B cell (primary cell): ENCODE results near the gene TRIM43. TPM values are rescaled to one million over a fixed set of nuclear protein-coding genes. Genes with fewer than 3 reads are reported as not detected.
"Not testable (repeated sequence)": the region's sequence is repeated elsewhere in the genome, so short reads cannot be mapped to it uniquely, and the experiment has no call there.

ENCODE experiments used
- ATAC-seq: fragments of 200-7000 bp; cut with Tn5 transposase; one replicate; pipeline ENCODE4 v1.10.0; 2021; ENCODE audit warnings: low read depth, mild to moderate bottlenecking, moderate number of reproducible peaks, moderate library complexity
- CTCF ChIA-PET: fragments of 350-600 bp; sonication (Branson Sonifier 250); formaldehyde crosslinking; loops from one replicate; lab custom pipeline; 2021; ENCODE audit warnings: antibody characterized with exemption, inconsistent platforms; lab: Charles Lee
- POLR2A ChIA-PET: fragments of 350-600 bp; sonication (Branson Sonifier 250); formaldehyde crosslinking; loops from one replicate; lab custom pipeline; 2021; ENCODE audit warnings: antibody characterized with exemption; lab: Charles Lee
- DNase-seq: peaks from one replicate; pipeline ENCODE4 v3.0.0; 2013
- H2AFZ ChIP-seq: 2 replicates; pipeline ENCODE4 v1.6.1; 2012; ENCODE audit warnings: mild to moderate bottlenecking, low read depth, low read length; ENCODE audit not compliant: insufficient read depth, poor library complexity, severe bottlenecking
- H3K27ac ChIP-seq, 2 donors: 1 replicate in 1 of 2; 2 replicates in 1 of 2; pipeline ENCODE4 v1.5.1; 2012 to 2013; ENCODE audit warnings: low read length in 2 of 2, mild to moderate bottlenecking in 2 of 2, moderate library complexity in 1 of 2
- H3K27me3 ChIP-seq, 4 experiments: fragments of 200-600 bp in 1 of 4; sonication (generic) in 1 of 4; replicated peaks in 1 of 4; 1 replicate in 2 of 4; 2 replicates in 2 of 4; pipeline versions ENCODE4 v1.6.1 to v1.7.0; 2013 to 2016; ENCODE audit warnings: low read length in 3 of 4, mild to moderate bottlenecking in 2 of 4, mixed read lengths in 1 of 4, moderate library complexity in 1 of 4; ENCODE audit not compliant: insufficient read depth in 4 of 4, control insufficient read depth in 3 of 4; ENCODE audit errors: control extremely low read depth in 1 of 4
- H3K36me3 ChIP-seq, 2 experiments: replicated peaks in 1 of 2; 1 replicate in 1 of 2; 2 replicates in 1 of 2; pipeline versions ENCODE4 v1.6.1 to v1.7.1; 2013; ENCODE audit warnings: low read length in 1 of 2; ENCODE audit not compliant: insufficient read depth in 2 of 2, control insufficient read depth in 1 of 2; ENCODE audit errors: control extremely low read depth in 1 of 2, extremely low read depth in 1 of 2
- H3K4me1 ChIP-seq, 2 donors: fragments of 200-600 bp in 1 of 2; sonication (generic) in 1 of 2; 1 replicate in 1 of 2; 2 replicates in 1 of 2; pipeline versions ENCODE4 v1.5.1 to v1.6.1; 2013 to 2017; ENCODE audit warnings: low read length in 2 of 2; ENCODE audit not compliant: control insufficient read depth in 2 of 2, insufficient read depth in 2 of 2
- H3K4me2 ChIP-seq: replicated peaks from 2 replicates; pipeline ENCODE3; 2012; ENCODE audit warnings: mild to moderate bottlenecking, low read depth, low read length; ENCODE audit not compliant: poor library complexity, severe bottlenecking
- H3K4me3 ChIP-seq, 5 experiments: fragments of 200-600 bp in 1 of 5; sonication (generic) in 1 of 5; 1 replicate in 3 of 5; 2 replicates in 2 of 5; pipeline versions ENCODE4 v1.5.1 to v1.7.0; 2011 to 2016; ENCODE audit warnings: low read length in 4 of 5, mild to moderate bottlenecking in 4 of 5, low read depth in 2 of 5, control low read depth in 1 of 5, moderate library complexity in 1 of 5; ENCODE audit not compliant: insufficient read depth in 1 of 5; ENCODE audit errors: control extremely low read depth in 1 of 5, extremely low read depth in 1 of 5
- H3K79me2 ChIP-seq: fragments of 200-600 bp; sonication (generic); one replicate; pipeline ENCODE4 v1.6.0; 2016; ENCODE audit warnings: low read length; ENCODE audit not compliant: control insufficient read depth, insufficient read depth
- H3K9ac ChIP-seq: fragments of 200-600 bp; sonication (generic); 2 replicates; pipeline ENCODE4 v1.6.1; 2017; ENCODE audit warnings: mild to moderate bottlenecking, low read length, moderate library complexity
- H3K9me3 ChIP-seq, 3 donors: one replicate each; pipeline versions ENCODE4 v1.6.1 to v1.7.1; 2013; ENCODE audit warnings: low read length in 2 of 3; ENCODE audit not compliant: control insufficient read depth in 2 of 3, insufficient read depth in 1 of 3; ENCODE audit errors: control extremely low read depth in 1 of 3
- H4K20me1 ChIP-seq: 2 replicates; pipeline ENCODE4 v1.6.0; 2012; ENCODE audit warnings: mild to moderate bottlenecking, low read length; ENCODE audit not compliant: insufficient read depth, control insufficient read depth, poor library complexity, severe bottlenecking
- H3K27ac Mint-ChIP-seq: one replicate; pipeline ENCODE4 v1.8.0; 2021; ENCODE audit warnings: mixed read lengths
- H3K27me3 Mint-ChIP-seq: one replicate; pipeline ENCODE4 v1.8.0; 2021; ENCODE audit warnings: mixed read lengths
- H3K4me1 Mint-ChIP-seq: one replicate; pipeline ENCODE4 v1.8.0; 2021; ENCODE audit warnings: mixed read lengths
- H3K4me3 Mint-ChIP-seq: one replicate; pipeline ENCODE4 v1.8.0; 2021; ENCODE audit warnings: mixed read lengths
- H3K9me3 Mint-ChIP-seq: one replicate; pipeline ENCODE4 v1.8.0; 2022; ENCODE audit warnings: mixed read lengths; ENCODE audit not compliant: insufficient read depth
- WGBS: methylation state at CpG from one replicate; pipeline ENCODE4 v1.1.5; 2013; ENCODE audit warnings: missing lambda C conversion rate; ENCODE audit not compliant: insufficient coverage; 5-methylcytosine and 5-hydroxymethylcytosine counted together
- intact Hi-C: fragments of 100-400 bp; cut with micrococcal nuclease; formaldehyde crosslinking; loops from one replicate; pipeline ENCODE4 v1.10.0; 2022
- polyA plus RNA-seq: library from polyadenylated mRNA; depleted of rRNA; stranded (reverse); fragments of >200 nt; gene quantifications from 2 replicates; pipeline ENCODE4 v1.2.3, GENCODE V29; 2012
- total RNA-seq, 2 donors: library from RNA; stranded (reverse); fragments of 120-200 nt in 1 of 2; gene quantifications; 1 replicate in 1 of 2; 2 replicates in 1 of 2; pipeline versions ENCODE4 v1.2.3 to v1.2.4, GENCODE V29; 2013 to 2022

The TRIM43 gene
- total and polyA plus RNA-seq, 2 donors (not counting 1 experiment from before 2014, with no cell fraction given): not detected

DNA sequence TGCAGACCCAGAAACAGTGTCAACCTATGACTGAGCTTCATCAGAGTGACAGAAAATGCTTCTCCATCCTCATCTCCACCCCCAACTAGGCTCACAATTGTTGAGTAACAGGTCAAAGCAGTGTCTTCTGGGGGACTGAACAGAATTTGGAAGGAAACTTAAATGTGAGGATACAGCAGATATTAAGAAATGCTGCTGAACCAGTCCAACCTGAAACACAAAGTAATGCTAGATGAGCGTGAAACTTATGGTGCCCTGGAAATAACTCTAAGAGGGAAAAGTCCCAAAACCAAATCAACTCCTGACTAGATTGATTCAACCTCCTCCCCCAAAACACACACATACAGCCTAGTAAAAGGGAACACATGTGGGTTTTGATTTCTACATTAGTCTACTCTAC lies 7.5 kb upstream of the TRIM43 start:
- H3K4me1 ChIP-seq, H3K27ac Mint-ChIP-seq, H3K4me2 ChIP-seq, H3K9me3 Mint-ChIP-seq, H3K36me3 ChIP-seq, H4K20me1 ChIP-seq, H3K27ac ChIP-seq, DNase-seq, CTCF ChIA-PET, intact Hi-C loops, H3K27me3 Mint-ChIP-seq, H3K4me1 Mint-ChIP-seq, H3K79me2 ChIP-seq, ATAC-seq, H3K27me3 ChIP-seq, H3K9me3 ChIP-seq, POLR2A ChIA-PET, H3K9ac ChIP-seq, H2AFZ ChIP-seq, H3K4me3 ChIP-seq, H3K4me3 Mint-ChIP-seq: not testable (repeated sequence)
- WGBS: no CpG with 5 or more reads among the region's 1 CpG

DNA sequence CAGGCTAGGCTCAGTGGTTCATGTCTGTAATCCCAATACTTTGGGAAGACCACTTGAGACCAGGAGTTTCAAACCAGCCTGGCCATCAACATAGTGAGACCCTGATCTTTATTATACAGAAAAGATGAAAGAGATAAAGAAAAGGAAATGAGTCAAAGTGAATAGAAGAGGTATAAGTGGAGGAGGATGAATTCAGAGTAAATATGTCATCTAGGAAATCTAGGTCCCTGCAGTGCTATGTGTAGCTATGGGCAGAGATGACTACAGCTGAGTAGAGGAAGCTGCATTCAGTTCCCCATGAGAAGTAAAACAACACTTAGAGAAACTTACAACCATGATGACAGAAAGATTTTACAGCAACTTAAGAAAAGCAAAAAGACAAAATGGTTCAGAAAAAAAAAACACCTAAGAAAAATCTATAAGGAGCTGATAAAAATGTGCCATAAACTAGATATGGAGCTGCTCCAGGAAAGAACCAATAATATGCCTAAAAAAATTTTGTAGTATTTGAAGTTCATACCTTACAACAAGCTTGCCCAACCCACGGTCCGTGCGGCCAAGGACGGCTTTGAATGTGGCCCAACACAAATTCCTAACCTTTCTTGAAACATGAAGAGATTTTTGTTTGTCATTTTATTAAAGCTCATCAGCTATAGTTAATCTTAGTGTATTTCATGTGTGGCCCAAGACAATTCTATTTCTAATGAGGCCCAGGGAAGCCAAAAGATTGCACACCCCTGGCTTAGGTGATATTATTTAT lies 1.8 kb upstream of the TRIM43 start:
- not testable (repeated sequence) for H4K20me1 ChIP-seq, ATAC-seq

DNA sequence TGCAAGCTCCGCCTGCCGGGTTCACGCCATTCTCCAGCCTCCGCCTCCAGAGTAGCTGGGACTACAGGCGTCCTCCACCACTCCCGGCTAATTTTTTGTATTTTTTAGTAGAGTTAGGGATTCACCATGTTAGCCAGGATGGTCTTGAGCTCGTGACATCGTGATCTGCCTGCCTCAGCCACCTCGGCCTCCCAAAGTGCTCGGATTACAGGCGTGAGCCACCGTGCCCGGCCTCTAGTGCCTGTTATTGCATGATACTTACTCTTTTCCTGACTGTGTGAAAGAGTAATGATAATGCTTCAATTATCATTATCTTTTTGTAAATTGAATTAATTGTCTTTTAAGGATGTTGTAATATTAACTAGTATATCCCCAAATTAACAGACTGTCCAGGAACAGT lies 1.2 kb downstream of the TRIM43 start:
- CTCF ChIA-PET, H3K27ac Mint-ChIP-seq, H3K27me3 Mint-ChIP-seq, H3K9ac ChIP-seq, H3K27me3 ChIP-seq, POLR2A ChIA-PET, DNase-seq, H3K27ac ChIP-seq, H3K4me1 ChIP-seq, H2AFZ ChIP-seq, H3K9me3 Mint-ChIP-seq, intact Hi-C loops, H3K4me2 ChIP-seq, H3K79me2 ChIP-seq, H4K20me1 ChIP-seq, H3K9me3 ChIP-seq, H3K36me3 ChIP-seq, H3K4me3 ChIP-seq, ATAC-seq, H3K4me3 Mint-ChIP-seq, H3K4me1 Mint-ChIP-seq: not testable (repeated sequence)
- no CpG with 5 or more reads among the region's 13 CpGs for WGBS

More for the DNA sequence above, 1.8 kb upstream of the TRIM43 start:
- H3K4me1 Mint-ChIP-seq, H3K27me3 Mint-ChIP-seq, H3K9ac ChIP-seq, H3K9me3 ChIP-seq, H3K27ac Mint-ChIP-seq, H3K27me3 ChIP-seq, H3K9me3 Mint-ChIP-seq, H2AFZ ChIP-seq, H3K4me3 Mint-ChIP-seq, H3K36me3 ChIP-seq, CTCF ChIA-PET, H3K4me1 ChIP-seq, H3K27ac ChIP-seq, DNase-seq, H3K4me2 ChIP-seq, POLR2A ChIA-PET, H3K79me2 ChIP-seq, H3K4me3 ChIP-seq, intact Hi-C loops: not testable (repeated sequence)
- WGBS: no CpG with 5 or more reads among the region's 4 CpGs

DNA sequence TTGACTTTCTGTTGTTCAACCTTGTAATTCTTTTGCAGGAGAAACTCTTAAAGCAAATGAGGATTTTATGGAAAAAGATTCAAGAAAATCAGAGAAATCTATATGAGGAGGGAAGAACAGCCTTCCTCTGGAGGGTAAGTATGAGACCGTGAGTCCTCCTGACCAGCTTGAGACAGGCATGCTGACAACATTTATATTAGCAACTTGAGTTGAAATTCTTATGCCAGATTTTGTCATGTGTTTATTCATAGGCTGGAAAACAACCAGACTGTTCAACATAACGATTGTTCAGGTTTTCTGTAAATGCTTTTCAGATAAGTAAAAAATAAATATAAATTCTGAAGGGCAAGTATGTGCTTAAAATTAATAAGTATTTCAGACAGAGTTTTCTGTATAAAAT lies 3.2 kb downstream of the TRIM43 start:
- H3K4me3 ChIP-seq, H3K9me3 Mint-ChIP-seq, H3K4me1 ChIP-seq, CTCF ChIA-PET, H3K9ac ChIP-seq, H3K27me3 ChIP-seq, ATAC-seq, H3K36me3 ChIP-seq, DNase-seq, H3K4me3 Mint-ChIP-seq, H3K79me2 ChIP-seq, POLR2A ChIA-PET, H2AFZ ChIP-seq, H3K4me2 ChIP-seq, H3K27me3 Mint-ChIP-seq, intact Hi-C loops, H3K27ac Mint-ChIP-seq, H4K20me1 ChIP-seq, H3K4me1 Mint-ChIP-seq, H3K9me3 ChIP-seq, H3K27ac ChIP-seq: not testable (repeated sequence)
- WGBS: 83% methylated on average over 1 of the region's 2 CpGs
